ENCODE data around the gene HSD17B7. TPM values are rescaled to one million over a fixed set of nuclear protein-coding genes. Genes with fewer than 3 reads are reported as not detected.

HSD17B7 gene
- total RNA-seq, 3 donors from 2014 or later: 10.2 to 35.4 (median 22.9) TPM

- Histone ChIP-seq H3K27me3 (no peaks in the 10 kb centered on the region), H3K4me1 (no peaks in the 10 kb centered on the region), H3K36me3 (no peaks in the 10 kb centered on the region), H3K4me3 (no peak overlapping the region), H3K27ac (no peak overlapping the region), H3K9me3 (no peaks in the 10 kb centered on the region)
- no peak for DNase-seq (ENCODE audit: low spot score in 2 of 2)
- intact Hi-C loops (cut with DNase I; ENCODE audit: low total_unique reads): no loop called here
- TF ChIP-seq POLR2AphosphoS5 (IDR thresholded peaks at IDR 0.05) (no peak), POLR2A (IDR thresholded peaks at IDR 0.05) (no peak), CTCF (IDR thresholded peaks at IDR 0.05) (no peak)
These were observed 67.3 kb downstream of the HSD17B7 start for GRCh38 chr1:162857850-162858249.

- H3K27ac ChIP-seq: no peak overlapping the region
- no peaks in the 10 kb centered on the region for H3K27me3 ChIP-seq
- no peak for DNase-seq (ENCODE audit: low spot score in 2 of 2)
- H3K9me3 ChIP-seq: no peaks in the 10 kb centered on the region
- H3K4me1 ChIP-seq: no peaks in the 10 kb centered on the region
- no peak overlapping the region for H3K4me3 ChIP-seq
- TF ChIP-seq CTCF (IDR thresholded peaks at IDR 0.05) (no peak), POLR2A (IDR thresholded peaks at IDR 0.05) (no peak), POLR2AphosphoS5 (IDR thresholded peaks at IDR 0.05) (no peak)
- no peaks in the 10 kb centered on the region for H3K36me3 ChIP-seq
- intact Hi-C loops (cut with DNase I; ENCODE audit: low total_unique reads): no loop called here
These were observed 68.7 kb downstream of the HSD17B7 start for GRCh38 chr1:162859191-162859590.

GRCh38 chr1:162861101-162861500, 70.6 kb downstream of the HSD17B7 start, which contains the start of gene CCDC190:
Gene CCDC190, minus strand, starts transcription at chr1:162861175. Its CDS starts 1,529 bp downstream, at chr1:162859646.
- no peak within 1 kb of the TSS for H3K4me3 ChIP-seq
- H3K4me1 ChIP-seq: no peaks in the 10 kb centered on the region
- no peaks in the 10 kb centered on the region for H3K27me3 ChIP-seq
- TF ChIP-seq CTCF (IDR thresholded peaks at IDR 0.05) (no peak), POLR2A (IDR thresholded peaks at IDR 0.05) (no peak), POLR2AphosphoS5 (IDR thresholded peaks at IDR 0.05) (no peak)
- intact Hi-C loops (cut with DNase I; ENCODE audit: low total_unique reads): no loop called here
- DNase-seq (ENCODE audit: low spot score in 2 of 2): no peak
- no peaks in the 10 kb centered on the region for H3K36me3 ChIP-seq
- no peaks in the 10 kb centered on the region for H3K9me3 ChIP-seq
- H3K27ac ChIP-seq: no peak within 1 kb of the TSS

- no peaks in the 10 kb centered on the region for H3K4me1 ChIP-seq
- H3K27ac ChIP-seq: no peak overlapping the region
- TF ChIP-seq POLR2A (IDR thresholded peaks at IDR 0.05) (no peak), POLR2AphosphoS5 (IDR thresholded peaks at IDR 0.05) (no peak)
- H3K4me3 ChIP-seq: no peak overlapping the region
- H3K27me3 ChIP-seq: no peaks in the 10 kb centered on the region
- H3K9me3 ChIP-seq: no peaks in the 10 kb centered on the region
- H3K36me3 ChIP-seq: no peaks in the 10 kb centered on the region
- intact Hi-C loops (cut with DNase I; ENCODE audit: low total_unique reads): no loop called here
- no peak for DNase-seq (ENCODE audit: low spot score in 2 of 2)
These were observed 71.1 kb downstream of the HSD17B7 start for GRCh38 chr1:162861625-162862024.

Other genes with a start within 250 kb of the HSD17B7 start
- 100 to 1,000 TPM; 123 to 190 (median 128) TPM for gene UAP1, start 229.0 kb upstream of the HSD17B7 start, total RNA-seq
- 100 to 1,000 TPM in 1 of 3 donors, 10 to 100 TPM in 2; 41.9 to 238 (median 47.2) TPM for gene DDR2, start 158.2 kb upstream of the HSD17B7 start, total RNA-seq
- gene CCDC190, start 70.5 kb downstream of the HSD17B7 start, total RNA-seq: not detected